ENCODE results near the gene SRL. TPM values are rescaled to one million over a fixed set of nuclear protein-coding genes. Genes with fewer than 3 reads are reported as not detected.
A peak's percentile ranks its signal among the peaks of the same experiment; 100 is the strongest.
"Not testable (repeated sequence)": the region's sequence is repeated elsewhere in the genome, so short reads cannot be mapped to it uniquely, and the experiment has no call there.

The SRL gene
- total and polyA plus RNA-seq, 7 donors: 0.33 to 1.2 (median 0.60) TPM

DNA sequence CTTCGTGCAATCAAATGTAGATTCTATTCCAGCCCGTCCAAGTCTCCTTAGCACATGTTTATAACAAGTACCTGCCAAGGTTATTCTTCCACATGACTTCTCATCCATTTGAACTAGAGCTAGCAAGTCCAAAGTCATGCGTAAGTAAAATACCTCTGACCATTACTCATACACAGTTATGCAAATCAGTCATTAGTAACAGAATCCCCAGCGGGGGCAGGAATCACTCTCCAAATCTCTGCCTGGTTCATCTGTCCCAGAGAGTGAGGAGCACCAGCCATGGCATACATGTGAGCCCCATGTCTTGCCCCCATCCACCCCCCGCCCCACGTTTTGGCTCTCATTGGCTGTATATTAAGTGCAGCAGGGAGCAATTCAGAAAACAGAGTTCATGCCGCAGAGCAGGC lies 27.7 kb downstream of the SRL start:
- H3K9me3 ChIP-seq: no peaks in the 10 kb centered on the region
- H3K4me1 ChIP-seq: peaks cover 0 to 8% (median 0%) of the 10 kb centered on the region in 4 donors
- H3K27me3 ChIP-seq: no peaks in the 10 kb centered on the region
- no peak for DNase-seq
- TF ChIP-seq EP300 (IDR thresholded peaks at IDR 0.05) (no peak), POLR2A (IDR thresholded peaks at IDR 0.05) (no peak), POLR2AphosphoS5 (IDR thresholded peaks at IDR 0.05) (peak in 1 of 4 donors; percentile 12)
- TF ChIP-seq, protein P1, sequence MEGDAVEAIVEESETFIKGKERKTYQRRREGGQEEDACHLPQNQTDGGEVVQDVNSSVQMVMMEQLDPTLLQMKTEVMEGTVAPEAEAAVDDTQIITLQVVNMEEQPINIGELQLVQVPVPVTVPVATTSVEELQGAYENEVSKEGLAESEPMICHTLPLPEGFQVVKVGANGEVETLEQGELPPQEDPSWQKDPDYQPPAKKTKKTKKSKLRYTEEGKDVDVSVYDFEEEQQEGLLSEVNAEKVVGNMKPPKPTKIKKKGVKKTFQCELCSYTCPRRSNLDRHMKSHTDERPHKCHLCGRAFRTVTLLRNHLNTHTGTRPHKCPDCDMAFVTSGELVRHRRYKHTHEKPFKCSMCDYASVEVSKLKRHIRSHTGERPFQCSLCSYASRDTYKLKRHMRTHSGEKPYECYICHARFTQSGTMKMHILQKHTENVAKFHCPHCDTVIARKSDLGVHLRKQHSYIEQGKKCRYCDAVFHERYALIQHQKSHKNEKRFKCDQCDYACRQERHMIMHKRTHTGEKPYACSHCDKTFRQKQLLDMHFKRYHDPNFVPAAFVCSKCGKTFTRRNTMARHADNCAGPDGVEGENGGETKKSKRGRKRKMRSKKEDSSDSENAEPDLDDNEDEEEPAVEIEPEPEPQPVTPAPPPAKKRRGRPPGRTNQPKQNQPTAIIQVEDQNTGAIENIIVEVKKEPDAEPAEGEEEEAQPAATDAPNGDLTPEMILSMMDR (IDR thresholded peaks at IDR 0.05): no peak
- peak overlapping the region in 2 of 4 donors; percentile 14 to 65 for H3K27ac ChIP-seq
- H3K36me3 ChIP-seq: no peaks in the 10 kb centered on the region
- intact Hi-C loops (cut with DNase I): no loop called here
- WGBS, 2 donors: 80% methylated on average over 7 of the region's 7 CpGs
- no peak overlapping the region for H3K4me3 ChIP-seq

DNA sequence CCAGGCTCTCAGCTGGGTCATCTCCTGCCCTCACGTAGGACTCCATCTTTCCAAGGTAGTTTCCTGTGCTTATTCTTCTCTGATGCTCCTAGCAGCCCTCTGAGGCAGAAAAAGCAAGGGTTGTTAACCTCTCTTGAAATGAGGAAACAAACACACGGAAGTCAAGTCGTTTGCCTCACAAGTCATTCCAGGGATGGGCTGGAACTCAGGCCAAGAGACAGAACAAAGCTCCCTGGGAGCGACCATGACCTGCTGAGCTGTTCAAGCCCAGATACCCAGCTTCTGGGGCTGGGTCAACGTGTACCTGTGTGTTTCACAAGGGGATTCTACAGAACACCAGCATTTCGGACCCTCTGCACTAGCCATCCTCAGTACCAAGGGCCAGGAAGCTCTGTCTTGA lies 28.1 kb downstream of the SRL start:
- H3K27me3 ChIP-seq: no peaks in the 10 kb centered on the region
- TF ChIP-seq POLR2A (IDR thresholded peaks at IDR 0.05): no peak
- TF ChIP-seq, protein P1 (IDR thresholded peaks at IDR 0.05): no peak
- TF ChIP-seq POLR2AphosphoS5 (IDR thresholded peaks at IDR 0.05): no peak
- no peak for TF ChIP-seq EP300 (IDR thresholded peaks at IDR 0.05)
- peaks cover 0 to 8% (median 0%) of the 10 kb centered on the region in 4 donors for H3K4me1 ChIP-seq
- 27 to 54% methylated on average over 6 of the region's 6 CpGs for WGBS, 2 donors
- no peak for DNase-seq
- H3K4me3 ChIP-seq: no peak overlapping the region
- H3K27ac ChIP-seq: peak overlapping the region in 2 of 4 donors; percentile 14 to 65
- intact Hi-C loops (cut with DNase I): no loop called here
- no peaks in the 10 kb centered on the region for H3K9me3 ChIP-seq
- no peaks in the 10 kb centered on the region for H3K36me3 ChIP-seq

DNA sequence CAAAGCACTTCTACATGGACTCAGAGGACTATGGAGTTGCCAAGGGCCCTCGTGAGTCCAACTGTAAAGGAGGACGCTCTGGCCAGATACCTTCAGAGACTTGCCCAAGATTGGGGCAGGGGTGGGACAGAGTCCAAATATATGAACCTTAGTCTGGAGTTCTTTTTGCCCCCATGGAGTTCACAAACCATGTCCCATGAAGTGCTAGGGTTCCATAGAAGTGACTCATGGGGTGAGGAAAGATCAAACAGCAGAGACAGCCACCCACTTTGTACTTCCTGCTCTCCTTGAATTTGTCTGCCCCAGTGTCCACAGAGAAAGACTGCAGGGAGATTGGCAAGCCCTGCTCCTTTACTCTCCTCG lies 29.0 kb downstream of the SRL start:
- Histone ChIP-seq H3K9me3 (no peaks in the 10 kb centered on the region), H3K27me3 (no peaks in the 10 kb centered on the region), H3K27ac (peak overlapping the region in 1 of 4 donors; percentile 65), H3K36me3 (no peaks in the 10 kb centered on the region), H3K4me3 (no peak overlapping the region), H3K4me1 (peaks cover 0 to 8% (median 0%) of the 10 kb centered on the region in 4 donors)
- no peak for DNase-seq
- 87 to 91% methylated on average over 3 of the region's 3 CpGs for WGBS, 2 donors
- TF ChIP-seq EP300 (IDR thresholded peaks at IDR 0.05) (no peak), POLR2AphosphoS5 (IDR thresholded peaks at IDR 0.05) (no peak), POLR2A (IDR thresholded peaks at IDR 0.05) (no peak)
- TF ChIP-seq, protein P1 (IDR thresholded peaks at IDR 0.05): no peak
- intact Hi-C loops (cut with DNase I): no loop called here

DNA sequence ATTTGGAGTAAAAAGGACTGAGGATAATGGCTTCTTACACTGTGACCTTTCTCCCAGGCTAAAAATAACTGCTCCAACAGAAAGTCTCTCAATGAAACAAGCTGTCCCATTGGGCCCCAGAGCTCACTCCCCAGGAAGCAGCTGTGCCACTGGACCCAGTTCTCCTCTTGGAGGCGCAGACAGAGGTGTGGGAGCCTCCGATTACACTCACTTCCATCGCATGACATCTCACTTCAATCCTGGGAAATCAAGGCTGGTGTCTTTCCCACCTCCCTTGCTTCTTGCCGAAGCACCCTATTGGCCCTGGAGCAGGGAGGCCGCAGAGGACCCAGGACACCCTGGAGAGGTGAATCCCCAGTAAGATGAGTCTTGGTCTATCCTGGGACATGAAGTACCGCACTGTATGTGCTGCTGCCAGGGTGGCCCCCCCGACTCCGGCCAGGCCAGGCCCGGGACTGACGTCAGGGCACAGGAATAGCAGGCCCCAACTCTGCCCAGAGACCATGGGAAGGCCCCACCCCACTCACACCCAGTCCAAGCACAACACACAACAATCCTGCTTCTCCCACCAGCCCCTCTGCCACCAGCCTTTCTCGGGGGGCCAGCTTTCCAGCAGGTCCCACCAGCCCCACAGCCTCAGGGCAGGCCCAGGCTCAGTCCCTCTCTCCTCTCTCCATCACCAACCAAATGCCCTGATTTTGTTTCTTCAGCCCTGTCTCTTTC lies 29.5 kb downstream of the SRL start:
- 91 to 92% methylated on average over 11 of the region's 11 CpGs for WGBS, 2 donors
- Histone ChIP-seq H3K36me3 (no peaks in the 10 kb centered on the region), H3K9me3 (no peaks in the 10 kb centered on the region), H3K4me1 (peaks cover 0 to 8% (median 0%) of the 10 kb centered on the region in 4 donors), H3K27me3 (no peaks in the 10 kb centered on the region), H3K4me3 (no peak overlapping the region), H3K27ac (peak overlapping the region in 1 of 4 donors; percentile 65)
- peak in 1 of 4 donors; percentile 20 for TF ChIP-seq EP300 (IDR thresholded peaks at IDR 0.05)
- no peak for TF ChIP-seq POLR2A (IDR thresholded peaks at IDR 0.05)
- TF ChIP-seq, protein P1 (IDR thresholded peaks at IDR 0.05): no peak
- TF ChIP-seq POLR2AphosphoS5 (IDR thresholded peaks at IDR 0.05): no peak
- intact Hi-C loops (cut with DNase I): no loop called here
- DNase-seq: no peak

DNA sequence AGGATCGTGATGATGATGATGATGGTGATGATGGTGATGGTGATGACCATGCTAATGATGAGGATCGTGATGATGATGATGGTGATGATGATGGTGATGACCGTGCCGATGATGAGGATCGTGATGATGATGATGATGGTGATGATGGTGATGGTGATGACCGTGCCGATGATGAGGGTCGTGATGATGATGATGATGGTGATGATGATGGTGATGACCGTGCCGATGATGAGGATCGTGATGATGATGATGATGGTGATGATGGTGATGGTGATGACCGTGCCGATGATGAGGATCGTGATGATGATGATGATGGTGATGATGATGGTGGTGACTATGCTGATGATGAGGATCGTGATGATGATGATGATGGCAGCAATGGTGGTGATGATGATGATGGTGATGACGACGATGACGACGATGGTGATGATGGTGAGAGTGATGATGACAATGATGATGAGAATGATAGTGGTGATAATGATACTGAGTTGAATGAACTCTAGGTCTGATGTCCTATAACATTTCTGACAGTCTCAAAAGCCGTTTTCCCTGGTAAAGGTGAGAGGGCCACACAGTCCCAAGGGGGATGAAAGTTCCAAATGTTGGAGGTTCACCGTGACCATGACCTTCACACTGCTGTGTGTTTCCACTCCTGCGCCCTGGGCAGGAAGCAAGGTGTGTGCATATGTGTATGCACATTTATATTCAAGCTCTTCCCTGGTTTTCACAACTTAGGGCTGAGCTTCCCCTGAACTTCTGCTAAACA lies 30.3 kb downstream of the SRL start:
- peak overlapping the region in 1 of 4 donors; percentile 27 for H3K27ac ChIP-seq
- H3K4me1 ChIP-seq; H3K4me3 ChIP-seq; DNase-seq; intact Hi-C loops (cut with DNase I); H3K9me3 ChIP-seq; H3K36me3 ChIP-seq; H3K27me3 ChIP-seq: not testable (repeated sequence)
- 94 to 97% methylated on average over 20 to 22 of the region's 22 CpGs for WGBS, 2 donors

Measured in sigmoid colon (tissue), 7 donors.